Germinal center (tissue), 1 donor: ENCODE data around the gene HDHD3.
"Not testable (repeated sequence)": the region's sequence is repeated elsewhere in the genome, so short reads cannot be mapped to it uniquely, and the experiment has no call there.

Experiments
- DNase-seq: peaks from one replicate; pipeline ENCODE4 v3.0.0; 2012; ENCODE audit warnings: mixed read lengths, low spot score

HDHD3 gene, protein sequence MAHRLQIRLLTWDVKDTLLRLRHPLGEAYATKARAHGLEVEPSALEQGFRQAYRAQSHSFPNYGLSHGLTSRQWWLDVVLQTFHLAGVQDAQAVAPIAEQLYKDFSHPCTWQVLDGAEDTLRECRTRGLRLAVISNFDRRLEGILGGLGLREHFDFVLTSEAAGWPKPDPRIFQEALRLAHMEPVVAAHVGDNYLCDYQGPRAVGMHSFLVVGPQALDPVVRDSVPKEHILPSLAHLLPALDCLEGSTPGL

GRCh38 chr9:113376634-113377567, at the start of gene HDHD3:
Gene HDHD3, minus strand, starts transcription at chr9:113376986. Its CDS starts 2,632 bp downstream, at chr9:113374354.
- peak; percentile 96 for DNase-seq

DNA sequence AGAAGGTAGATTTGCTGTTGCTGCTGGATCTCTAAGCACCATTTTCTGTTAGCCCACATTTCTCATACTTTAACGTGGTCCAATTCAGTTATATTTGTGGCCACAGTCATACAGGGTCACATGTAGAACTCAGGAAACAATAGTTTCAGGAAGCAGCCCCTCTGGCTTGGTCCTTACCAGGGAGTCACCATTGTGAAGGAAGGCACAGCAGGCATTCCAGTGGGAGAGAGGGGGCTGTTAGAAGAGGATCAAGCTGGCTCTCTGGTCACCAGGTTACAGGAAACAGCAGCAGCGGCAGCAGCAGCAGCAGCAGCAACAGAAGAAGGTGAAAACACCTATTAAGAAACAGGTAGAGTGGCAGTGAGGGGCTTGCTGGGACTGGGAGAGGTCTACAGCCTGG, 48.3 kb upstream of the HDHD3 start:
- no peak for DNase-seq

DNA sequence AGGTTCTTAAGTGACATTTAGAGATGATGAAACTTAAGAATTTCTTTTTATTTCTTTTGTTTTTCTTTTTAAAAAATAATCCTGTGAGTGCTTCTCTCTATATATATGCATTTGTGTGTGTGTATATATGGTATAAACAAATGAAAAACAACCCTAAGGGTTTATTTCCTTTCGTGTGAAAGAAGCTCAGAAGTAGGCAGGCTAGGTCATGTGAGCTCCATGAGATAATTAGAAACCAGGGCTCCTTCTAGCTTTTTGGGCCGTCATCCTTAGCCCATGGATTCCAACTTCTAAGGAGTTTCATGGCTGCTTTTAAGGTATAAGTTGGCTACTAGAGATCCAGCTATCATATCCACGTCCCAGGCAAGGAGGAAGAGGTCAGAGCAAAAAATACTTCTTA, 44.9 kb upstream of the HDHD3 start:
- DNase-seq: no peak

GRCh38 chr9:113417370-113417769, 40.6 kb upstream of the HDHD3 start:
- no peak for DNase-seq

DNA sequence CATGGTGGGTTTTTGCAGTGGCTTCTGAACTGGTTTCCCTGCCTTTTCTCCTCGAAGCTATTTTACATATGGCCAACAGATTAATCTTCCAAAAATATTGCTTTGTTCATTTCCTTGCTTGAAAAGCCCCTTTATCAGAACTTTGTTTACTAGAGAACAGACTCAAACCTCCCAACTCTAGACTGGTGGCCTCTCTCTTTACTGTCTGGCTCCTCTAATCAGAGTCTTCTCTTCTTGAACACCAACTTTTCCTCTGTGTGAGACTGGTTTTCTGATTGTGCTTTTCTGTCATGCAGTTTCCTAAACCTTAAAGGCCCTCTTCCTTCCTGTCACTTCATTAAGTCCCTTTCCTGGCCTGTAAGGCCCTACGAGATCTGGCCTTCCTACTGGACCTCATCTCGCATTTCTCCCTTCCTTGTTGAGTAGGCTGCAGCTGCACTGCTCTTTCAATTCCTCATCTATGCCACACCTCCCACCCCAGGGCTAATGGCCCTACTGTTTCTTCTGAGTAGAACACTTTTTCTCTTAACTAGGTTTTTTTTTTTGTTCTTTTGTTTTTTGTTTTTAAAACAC, 39.4 kb upstream of the HDHD3 start:
- DNase-seq: peak; percentile 61

GRCh38 chr9:113410207-113410864, 33.5 kb upstream of the HDHD3 start, which contains the start of the genes C9orf43 and POLE3:
Gene C9orf43, plus strand, starts transcription at chr9:113410747. Its CDS starts 2,747 bp downstream, at chr9:113413494.
Gene POLE3, minus strand, starts transcription at chr9:113410675. Its CDS starts 382 bp downstream, at chr9:113410293.
- DNase-seq: peak; percentile 94

DNA sequence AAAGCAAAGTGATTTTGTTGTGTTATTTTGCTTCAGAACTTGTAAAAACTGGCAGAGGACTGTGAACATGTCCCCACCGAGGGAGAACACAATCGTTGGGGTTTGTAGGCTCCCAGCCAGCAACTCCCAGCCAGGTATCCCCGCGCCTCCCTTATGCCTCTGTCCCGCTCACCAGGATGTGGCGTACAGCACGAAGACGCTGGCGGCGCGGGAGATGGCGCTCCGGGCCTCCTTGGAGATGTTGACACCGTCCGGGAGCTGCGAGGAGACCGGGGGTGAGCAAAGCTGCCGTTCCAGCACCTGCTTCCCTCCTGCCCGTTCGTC, 33.1 kb upstream of the HDHD3 start:
- no peak for DNase-seq

- DNase-seq: no peak
These were observed 32.7 kb upstream of the HDHD3 start for GRCh38 chr9:113409481-113409880.

DNA sequence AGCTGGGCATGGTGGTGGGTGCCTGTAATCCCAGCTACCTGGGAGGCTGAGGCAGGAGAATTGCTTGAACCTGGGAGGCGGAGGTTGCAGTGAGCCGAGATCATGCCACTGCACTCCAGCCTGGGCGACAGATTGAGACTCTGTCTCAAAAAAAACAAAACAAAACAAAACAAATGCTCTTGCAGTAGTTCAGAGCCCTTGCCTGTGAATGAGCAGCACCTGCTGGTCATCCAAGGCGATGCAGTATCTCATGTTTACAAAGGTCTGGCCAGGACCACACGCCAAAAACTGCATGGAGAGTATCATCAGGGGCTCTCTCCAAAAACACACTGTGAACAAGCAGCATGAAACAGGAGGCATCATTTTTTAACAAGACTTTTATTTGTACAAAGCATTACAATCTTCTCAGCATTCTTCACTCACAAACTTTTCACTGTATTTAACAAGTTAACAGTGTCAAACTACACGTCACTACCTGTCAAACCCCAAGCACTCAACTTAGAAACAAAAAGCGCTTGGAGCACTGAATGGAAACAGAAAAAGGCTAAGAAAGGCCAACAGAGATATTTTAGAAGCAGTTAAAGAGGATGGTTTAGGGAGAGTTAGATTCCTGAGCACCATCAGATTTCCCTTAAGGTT, 30.2 kb upstream of the HDHD3 start:
- peak; percentile 58 for DNase-seq

GRCh38 chr9:113406353-113406752, 29.6 kb upstream of the HDHD3 start:
- not testable (repeated sequence) for DNase-seq

- DNase-seq: no peak
These were observed 26.9 kb upstream of the HDHD3 start for GRCh38 chr9:113403646-113404045.

GRCh38 chr9:113401027-113401792, 24.4 kb upstream of the HDHD3 start, which contains the start of gene ALAD:
Gene ALAD, minus strand, starts transcription at chr9:113401284. Its CDS starts 7,725 bp downstream, at chr9:113393559.
- peak; percentile 99 for DNase-seq

DNA sequence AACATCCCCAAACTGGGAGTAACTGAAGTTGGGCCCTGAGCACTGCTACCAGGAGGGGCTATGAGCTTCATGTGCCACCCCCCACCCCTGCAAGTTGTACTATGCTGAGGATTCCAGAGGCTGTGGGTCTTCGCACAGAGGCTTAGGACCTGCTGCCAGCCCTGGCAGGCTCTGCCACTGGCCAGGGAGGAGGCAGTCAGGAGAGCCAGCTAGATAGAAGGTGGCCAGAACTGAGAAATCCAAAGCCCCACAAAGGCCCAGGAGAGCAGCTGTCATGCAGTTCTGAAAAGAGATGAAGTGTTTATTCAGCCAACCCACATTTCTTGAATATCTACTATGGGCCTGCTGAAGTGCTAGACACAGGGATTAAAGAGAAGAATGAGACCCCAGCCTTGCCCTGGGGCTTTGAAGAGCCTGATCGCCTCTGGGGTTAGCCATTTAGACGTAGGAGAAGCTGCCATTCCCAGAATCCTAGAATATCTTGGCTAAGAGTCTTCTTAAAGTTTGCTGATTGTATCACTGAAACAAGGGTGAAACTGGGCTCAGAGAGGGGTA, 22.9 kb upstream of the HDHD3 start:
- DNase-seq: no peak

- no peak for DNase-seq
These were observed 22.0 kb upstream of the HDHD3 start for GRCh38 chr9:113398796-113399195.

DNA sequence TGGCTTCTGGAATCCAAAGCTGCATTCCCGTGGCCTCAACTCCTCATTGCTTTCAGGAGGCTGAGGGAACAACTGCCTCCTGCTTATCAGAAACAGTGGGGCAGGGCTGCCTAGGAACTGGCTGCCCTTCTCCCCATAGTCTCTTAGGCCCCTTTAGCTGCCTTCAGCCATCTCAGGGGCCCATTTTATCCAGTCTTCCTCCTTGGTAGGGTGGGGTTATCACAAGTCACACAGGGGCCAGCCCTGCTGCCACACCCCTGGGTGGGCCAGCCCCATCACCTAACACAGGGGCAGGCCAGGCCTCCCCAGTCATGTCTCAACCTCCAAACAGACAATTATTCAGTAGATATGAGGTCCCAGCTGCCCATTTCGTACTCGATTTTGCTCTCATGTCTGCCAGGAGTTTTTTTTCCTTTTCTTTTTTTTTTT, 20.4 kb upstream of the HDHD3 start:
- no peak for DNase-seq

DNA sequence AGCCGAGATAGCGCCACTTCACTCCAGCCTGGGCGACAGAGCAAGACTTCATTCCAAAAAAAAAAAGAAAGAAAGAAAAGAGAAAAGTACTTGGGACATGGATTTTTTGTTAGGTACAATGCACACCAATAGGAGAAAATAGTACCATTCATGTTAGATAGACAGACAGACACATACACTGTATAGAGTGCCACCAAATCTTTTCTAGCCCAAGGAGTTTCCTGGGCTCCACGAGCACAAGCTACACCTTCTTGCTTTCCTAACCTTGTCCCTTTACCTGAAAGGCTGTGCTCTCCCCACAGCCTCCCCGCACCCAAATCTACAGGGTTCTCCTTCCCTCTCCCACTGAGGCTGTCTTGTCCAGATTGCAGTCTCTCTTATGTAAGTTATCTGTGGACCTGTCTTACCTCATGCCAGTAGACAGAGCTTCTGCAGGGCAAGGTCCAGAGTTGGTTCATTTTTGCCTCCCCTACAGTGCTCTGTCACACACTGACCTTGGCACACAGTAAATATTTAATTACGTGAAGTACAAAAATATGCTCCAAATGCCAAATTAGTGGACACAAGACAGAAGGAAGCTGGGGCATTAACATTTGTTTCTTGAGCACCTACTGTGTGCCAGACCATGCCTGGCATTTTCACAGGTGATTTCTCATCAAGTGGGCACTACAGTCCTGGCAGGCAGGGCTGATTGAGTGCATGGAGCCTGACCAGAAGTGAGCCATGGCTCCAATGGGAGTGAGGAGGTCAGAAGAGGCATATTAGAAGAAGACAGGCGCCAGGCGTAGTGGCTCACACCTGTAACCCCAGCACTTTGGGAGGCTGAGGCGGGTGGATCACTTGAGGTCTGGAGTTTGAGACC, 18.4 kb upstream of the HDHD3 start:
- DNase-seq: no peak

DNA sequence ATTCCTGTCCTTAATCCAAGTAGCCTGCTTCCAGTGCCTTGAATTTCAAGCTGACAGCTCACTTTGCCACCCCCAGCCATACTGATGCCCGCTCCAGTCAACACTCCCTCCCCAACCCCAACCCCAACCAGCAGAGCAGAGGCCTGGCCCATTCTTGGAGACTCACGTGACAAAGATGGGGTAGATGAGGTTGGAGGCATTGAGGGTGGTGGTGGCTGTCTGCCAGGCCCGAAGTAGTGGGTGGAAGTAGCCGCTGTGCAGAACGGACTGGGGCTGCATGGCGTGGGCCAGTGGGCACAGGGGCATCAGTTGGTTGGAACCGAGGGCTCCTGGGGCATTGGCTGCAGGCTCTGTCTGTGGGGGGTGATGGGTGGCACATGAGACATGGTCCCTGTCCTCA, 16.5 kb upstream of the HDHD3 start:
- DNase-seq: no peak

GRCh38 chr9:113391917-113392316, 15.1 kb upstream of the HDHD3 start:
- DNase-seq: no peak

DNA sequence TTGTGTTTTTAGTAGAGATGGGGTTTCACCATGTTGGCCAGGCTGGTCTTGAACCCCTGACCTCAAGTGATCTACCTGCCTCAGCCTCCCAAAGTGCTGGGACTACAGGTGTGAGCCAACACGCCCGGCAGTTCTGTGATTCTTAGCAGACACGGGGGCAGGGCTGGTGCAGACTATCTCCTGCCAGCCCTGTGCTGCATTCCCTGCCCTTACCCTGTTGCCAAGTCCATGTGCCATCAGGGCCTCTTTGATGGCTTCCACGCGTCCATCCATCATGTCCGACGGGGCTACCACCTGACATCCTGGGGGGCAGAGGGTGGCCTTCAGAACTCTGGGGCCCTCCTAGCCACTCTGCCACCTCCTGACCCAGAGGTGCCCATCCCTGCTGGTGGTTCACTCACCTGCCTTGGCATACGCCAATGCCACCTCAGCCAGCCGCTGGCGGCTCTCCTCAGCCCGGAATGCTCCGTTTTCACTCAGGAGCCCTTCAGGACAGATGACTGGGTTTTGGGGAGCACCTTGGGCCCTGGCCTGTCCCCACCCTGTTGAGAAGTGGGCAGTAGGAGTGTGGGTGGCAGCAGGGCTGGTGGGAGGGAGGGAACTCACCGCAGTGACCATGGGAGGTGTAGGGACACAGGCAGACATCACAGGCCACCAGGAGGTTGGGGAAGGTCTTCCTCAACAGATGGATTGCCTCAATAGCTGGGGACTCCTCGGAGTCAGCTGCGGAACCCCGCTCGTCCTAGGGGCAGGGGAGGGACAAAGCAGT, 13.6 kb upstream of the HDHD3 start:
- no peak for DNase-seq
